AG08395 (cell line): Measurements from ENCODE around the gene OR4K15.
"Not testable (repeated sequence)": the region's sequence is repeated elsewhere in the genome, so short reads cannot be mapped to it uniquely, and the experiment has no call there.

Experiments used
- DNase-seq: peaks from one replicate; pipeline ENCODE4 v3.0.0; 2012; ENCODE audit warnings: mixed read lengths, low spot score

Gene OR4K15

GRCh38 chr14:19975291-19975690 lies at the start of gene OR4K15:
OR4K15 (plus strand) TSS chr14:19975591; CDS start chr14:19975591, 0 bp downstream.
- DNase-seq = no peak

GRCh38 chr14:19930617-19931016 lies 44.8 kb upstream of the OR4K15 start, which contains the start of gene OR4K1:
OR4K1 (plus strand) TSS chr14:19930917; CDS start chr14:19935667, 4,750 bp downstream.
- DNase-seq = no peak

- DNase-seq = no peak
Measured at GRCh38 chr14:19941668-19942067, 33.7 kb upstream of the OR4K15 start.

- no peak for DNase-seq
Measured at GRCh38 chr14:19947413-19948090, 27.8 kb upstream of the OR4K15 start.

- no peak for DNase-seq
Measured at GRCh38 chr14:19949218-19949617, 26.2 kb upstream of the OR4K15 start.

GRCh38 chr14:19969735-19970134 lies 5.7 kb upstream of the OR4K15 start:
- not testable (repeated sequence) for DNase-seq

GRCh38 chr14:19974844-19975243 lies 547 bp upstream of the OR4K15 start:
- no peak for DNase-seq

GRCh38 chr14:19993438-19993837 lies 18.0 kb downstream of the OR4K15 start:
- DNase-seq = no peak

GRCh38 chr14:20001863-20002262 lies 26.5 kb downstream of the OR4K15 start, which contains the start of gene OR4Q2:
OR4Q2 (plus strand) TSS chr14:20002163.
- DNase-seq = no peak

- DNase-seq = no peak
Measured at GRCh38 chr14:20002319-20002718, 26.9 kb downstream of the OR4K15 start.

- DNase-seq = no peak
Measured at GRCh38 chr14:20008156-20008555, 32.8 kb downstream of the OR4K15 start.

- DNase-seq = no peak
Measured at GRCh38 chr14:20019257-20019865, 44.0 kb downstream of the OR4K15 start, which contains the start of gene OR4K14. OR4K14 (minus strand) TSS chr14:20019307; CDS start chr14:20015193, 4,114 bp downstream.
